Endodermal cell (in vitro differentiated cells): ENCODE measurements around the gene PIK3R5. TPM values are rescaled to one million over a fixed set of nuclear protein-coding genes. Genes with fewer than 3 reads are reported as not detected.

Source experiments
- DNase-seq: peaks from one replicate; pipeline ENCODE4 v3.0.0-alpha.2; 2017
- H3K27ac ChIP-seq: 2 replicates; pipeline ENCODE4 v1.5.1; 2013; ENCODE audit warnings: mild to moderate bottlenecking, low read depth, low read length, moderate library complexity
- H3K27me3 ChIP-seq: 2 replicates; pipeline ENCODE4 v1.6.1; 2013; ENCODE audit warnings: mild to moderate bottlenecking, low read length, moderate library complexity; ENCODE audit not compliant: insufficient read depth, control insufficient read depth, poor library complexity, severe bottlenecking
- H3K36me3 ChIP-seq: 2 replicates; pipeline ENCODE4 v1.7.0; 2013; ENCODE audit warnings: mild to moderate bottlenecking, low read length, moderate library complexity; ENCODE audit not compliant: control insufficient read depth, insufficient read depth
- H3K4me1 ChIP-seq: one replicate; pipeline ENCODE4 v1.7.0; 2013; ENCODE audit warnings: low read length; ENCODE audit not compliant: control insufficient read depth, insufficient read depth
- H3K4me3 ChIP-seq: 2 replicates; pipeline ENCODE4 v1.5.1; 2013; ENCODE audit warnings: mild to moderate bottlenecking, low read length, moderate library complexity
- H3K9ac ChIP-seq: 2 replicates; pipeline ENCODE4 v1.6.1; 2013; ENCODE audit warnings: mild to moderate bottlenecking, low read length, moderate library complexity; ENCODE audit not compliant: poor library complexity, severe bottlenecking; ENCODE audit errors: extremely low read depth
- H3K9me3 ChIP-seq: 2 replicates; pipeline ENCODE4 v1.6.1; 2013; ENCODE audit warnings: mild to moderate bottlenecking, low read length, moderate library complexity; ENCODE audit not compliant: control insufficient read depth
- H3K27ac Mint-ChIP-seq: 2 replicates; pipeline ENCODE4 v1.8.0; 2020; ENCODE audit warnings: mixed read lengths
- H3K27me3 Mint-ChIP-seq: 2 replicates; pipeline ENCODE4 v1.8.0; 2021; ENCODE audit warnings: mild to moderate bottlenecking, mixed read lengths; ENCODE audit not compliant: insufficient read depth
- H3K36me3 Mint-ChIP-seq: 2 replicates; pipeline ENCODE4 v1.8.0; 2020; ENCODE audit warnings: low read depth, mixed read lengths
- H3K4me1 Mint-ChIP-seq: 2 replicates; pipeline ENCODE4 v1.8.0; 2020; ENCODE audit warnings: mixed read lengths
- H3K4me3 Mint-ChIP-seq: 2 replicates; pipeline ENCODE4 v1.8.0; 2020; ENCODE audit warnings: mild to moderate bottlenecking, moderate library complexity, mixed read lengths
- H3K9me3 Mint-ChIP-seq: 2 replicates; pipeline ENCODE4 v1.8.0; 2020; ENCODE audit warnings: mild to moderate bottlenecking, mixed read lengths
- WGBS, 2 experiments: methylation state at CpG; one replicate each; pipeline versions ENCODE4 v1.1.5 to v1.1.7; 2013; ENCODE audit warnings: missing lambda C conversion rate in 2 of 2, mixed read lengths in 1 of 2; ENCODE audit not compliant: insufficient coverage in 1 of 2, insufficient read length in 1 of 2; 5-methylcytosine and 5-hydroxymethylcytosine counted together
- total RNA-seq, 2 donors: library from RNA; stranded (reverse); fragmentation: NEBNext Ultra II Directional in 1 of 2; extraction: Animal tissue kit (Norgen Biotek cat#: 25700) in 1 of 2; gene quantifications; 2 replicates in 1 of 2; 3 replicates in 1 of 2; pipeline ENCODE4 v1.2.1, GENCODE V29; 2021
- TF ChIP-seq, protein P1 (sequence below): fragments of 200-600 bp; sonication (generic); conservative IDR thresholded peaks from 2 replicates; pipeline ENCODE4 v1.5.0; 2021; ENCODE audit warnings: antibody characterized with exemption, mild to moderate bottlenecking

PIK3R5 gene
- total RNA-seq, 2 donors from 2014 or later, result 10.4 to 37.0 TPM

- DNase-seq, result no peak
- H3K36me3 Mint-ChIP-seq, result no peaks in the 10 kb centered on the region
- H3K27me3 ChIP-seq, result peaks cover 14% of the 10 kb centered on the region
- H3K27ac Mint-ChIP-seq, result no peak overlapping the region
- no peak overlapping the region for H3K4me3 ChIP-seq
- H3K27me3 Mint-ChIP-seq, result peaks cover 20% of the 10 kb centered on the region
- peaks cover 2% of the 10 kb centered on the region for H3K9me3 Mint-ChIP-seq
- no peak overlapping the region for H3K9ac ChIP-seq
- H3K4me3 Mint-ChIP-seq, result no peak overlapping the region
- TF ChIP-seq, protein P1, sequence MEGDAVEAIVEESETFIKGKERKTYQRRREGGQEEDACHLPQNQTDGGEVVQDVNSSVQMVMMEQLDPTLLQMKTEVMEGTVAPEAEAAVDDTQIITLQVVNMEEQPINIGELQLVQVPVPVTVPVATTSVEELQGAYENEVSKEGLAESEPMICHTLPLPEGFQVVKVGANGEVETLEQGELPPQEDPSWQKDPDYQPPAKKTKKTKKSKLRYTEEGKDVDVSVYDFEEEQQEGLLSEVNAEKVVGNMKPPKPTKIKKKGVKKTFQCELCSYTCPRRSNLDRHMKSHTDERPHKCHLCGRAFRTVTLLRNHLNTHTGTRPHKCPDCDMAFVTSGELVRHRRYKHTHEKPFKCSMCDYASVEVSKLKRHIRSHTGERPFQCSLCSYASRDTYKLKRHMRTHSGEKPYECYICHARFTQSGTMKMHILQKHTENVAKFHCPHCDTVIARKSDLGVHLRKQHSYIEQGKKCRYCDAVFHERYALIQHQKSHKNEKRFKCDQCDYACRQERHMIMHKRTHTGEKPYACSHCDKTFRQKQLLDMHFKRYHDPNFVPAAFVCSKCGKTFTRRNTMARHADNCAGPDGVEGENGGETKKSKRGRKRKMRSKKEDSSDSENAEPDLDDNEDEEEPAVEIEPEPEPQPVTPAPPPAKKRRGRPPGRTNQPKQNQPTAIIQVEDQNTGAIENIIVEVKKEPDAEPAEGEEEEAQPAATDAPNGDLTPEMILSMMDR, result no peak
- no peaks in the 10 kb centered on the region for H3K4me1 ChIP-seq
- H3K4me1 Mint-ChIP-seq, result peaks cover 16% of the 10 kb centered on the region
- peaks cover 5% of the 10 kb centered on the region for H3K9me3 ChIP-seq
- H3K36me3 ChIP-seq, result no peaks in the 10 kb centered on the region
- H3K27ac ChIP-seq, result no peak overlapping the region
- 93 to 96% methylated on average over 4 of the region's 4 CpGs for WGBS, 2 experiments
Observed at GRCh38 chr17:8944748-8945147, 20.8 kb downstream of the PIK3R5 start.

DNA sequence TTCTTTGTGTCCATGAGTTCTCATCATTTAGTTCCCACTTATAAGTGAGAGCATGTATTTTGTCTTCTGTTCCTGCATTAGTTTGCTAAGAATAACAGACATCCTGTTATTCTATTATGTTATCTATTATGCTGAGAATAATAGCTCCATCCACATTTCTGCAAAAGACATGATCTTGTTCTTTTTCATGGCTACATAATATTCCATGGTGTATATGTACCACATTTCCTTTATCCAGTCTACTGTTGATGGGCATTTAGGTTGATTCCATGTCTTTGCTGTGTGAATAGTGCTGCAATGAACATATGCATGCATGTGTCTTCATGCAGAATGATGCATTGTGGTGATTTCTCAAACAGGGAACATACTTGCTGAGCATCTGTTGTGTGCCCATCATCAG, 21.4 kb downstream of the PIK3R5 start:
- Histone ChIP-seq H3K4me3 (no peak overlapping the region), H3K9me3 (peaks cover 5% of the 10 kb centered on the region), H3K9ac (no peak overlapping the region), H3K27me3 (peaks cover 9% of the 10 kb centered on the region), H3K36me3 (no peaks in the 10 kb centered on the region), H3K27ac (no peak overlapping the region), H3K4me1 (no peaks in the 10 kb centered on the region)
- peaks cover 18% of the 10 kb centered on the region for H3K27me3 Mint-ChIP-seq
- TF ChIP-seq, protein P1, result no peak
- no peak overlapping the region for H3K4me3 Mint-ChIP-seq
- peaks cover 2% of the 10 kb centered on the region for H3K9me3 Mint-ChIP-seq
- H3K4me1 Mint-ChIP-seq, result peaks cover 21% of the 10 kb centered on the region
- no peak for DNase-seq
- H3K36me3 Mint-ChIP-seq, result no peaks in the 10 kb centered on the region
- H3K27ac Mint-ChIP-seq, result no peak overlapping the region

GRCh38 chr17:8941980-8942622, 23.4 kb downstream of the PIK3R5 start:
- TF ChIP-seq, protein P1, result no peak
- Mint-ChIP-seq H3K27me3 (peaks cover 9% of the 10 kb centered on the region), H3K27ac (no peak overlapping the region), H3K36me3 (no peaks in the 10 kb centered on the region), H3K9me3 (no peaks in the 10 kb centered on the region), H3K4me3 (no peak overlapping the region), H3K4me1 (peaks cover 21% of the 10 kb centered on the region)
- no peak for DNase-seq
- Histone ChIP-seq H3K9me3 (peaks cover 5% of the 10 kb centered on the region), H3K36me3 (no peaks in the 10 kb centered on the region), H3K9ac (no peak overlapping the region), H3K4me3 (no peak overlapping the region), H3K27me3 (no peaks in the 10 kb centered on the region), H3K4me1 (no peaks in the 10 kb centered on the region), H3K27ac (no peak overlapping the region)
- WGBS, 2 experiments, result 76 to 80% methylated on average over 7 to 8 of the region's 8 CpGs
